Suprapubic skin (tissue), 4 donors: ENCODE measurements around the gene DNAH3. TPM values are rescaled to one million over a fixed set of nuclear protein-coding genes. Genes with fewer than 3 reads are reported as not detected.
"Not testable (repeated sequence)": the region's sequence is repeated elsewhere in the genome, so short reads cannot be mapped to it uniquely, and the experiment has no call there.

ENCODE experiments used
- DNase-seq, 2 donors: peaks; one replicate each; pipeline ENCODE4 v3.0.0-alpha.2; 2019; ENCODE audit warnings: low spot score in 2 of 2
- H3K27ac ChIP-seq: fragments of 200-600 bp; sonication (generic); one replicate; pipeline ENCODE4 v1.5.1; 2019
- H3K27me3 ChIP-seq: fragments of 200-600 bp; sonication (generic); one replicate; pipeline ENCODE4 v1.5.1; 2019
- H3K36me3 ChIP-seq: fragments of 200-600 bp; sonication (generic); one replicate; pipeline ENCODE4 v1.5.1; 2019
- H3K4me1 ChIP-seq: fragments of 200-600 bp; sonication (generic); one replicate; pipeline ENCODE4 v1.5.1; 2019
- H3K4me3 ChIP-seq: fragments of 200-600 bp; sonication (generic); one replicate; pipeline ENCODE4 v1.5.1; 2019; ENCODE audit warnings: mild to moderate bottlenecking
- H3K9me3 ChIP-seq: fragments of 200-600 bp; sonication (generic); one replicate; pipeline ENCODE4 v1.5.1; 2019
- EP300 ChIP-seq: sonication (generic); formaldehyde crosslinking; IDR thresholded peaks from one replicate; pipeline ENCODE4 v1.6.1; 2017; ENCODE audit warnings: antibody characterized with exemption
- POLR2A ChIP-seq, 2 donors: fragments of 450-650 bp; IDR thresholded peaks; one replicate each; pipeline ENCODE4 v1.6.1; 2017; ENCODE audit warnings: antibody characterized with exemption in 2 of 2, mild to moderate bottlenecking in 2 of 2, moderate library complexity in 2 of 2
- POLR2AphosphoS5 ChIP-seq, 3 donors: sonication (generic); formaldehyde crosslinking; IDR thresholded peaks; one replicate each; pipeline ENCODE4 v1.6.1; 2017; ENCODE audit warnings: antibody characterized with exemption in 3 of 3
- WGBS: methylation state at CpG from one replicate; pipeline ENCODE4 v1.1.5; 2018; 5-methylcytosine and 5-hydroxymethylcytosine counted together
- total RNA-seq, 4 donors: library from RNA; depleted of rRNA; stranded (reverse); fragments of >200 nt; gene quantifications; one replicate each; pipeline ENCODE4 v1.1.0, GENCODE V29; 2016
- TF ChIP-seq, protein P1 (sequence below), 2 donors: fragments of 200-600 bp in 1 of 2; fragments of 450-650 bp in 1 of 2; sonication (generic) in 1 of 2; IDR thresholded peaks; one replicate each; pipeline ENCODE4 v1.5.1; 2016 to 2019; ENCODE audit warnings: antibody characterized with exemption in 2 of 2, mild to moderate bottlenecking in 1 of 2, moderate library complexity in 1 of 2

Gene DNAH3
- total RNA-seq, 4 donors from 2014 or later: 1.0 to 4.0 (median 1.6) TPM

DNA sequence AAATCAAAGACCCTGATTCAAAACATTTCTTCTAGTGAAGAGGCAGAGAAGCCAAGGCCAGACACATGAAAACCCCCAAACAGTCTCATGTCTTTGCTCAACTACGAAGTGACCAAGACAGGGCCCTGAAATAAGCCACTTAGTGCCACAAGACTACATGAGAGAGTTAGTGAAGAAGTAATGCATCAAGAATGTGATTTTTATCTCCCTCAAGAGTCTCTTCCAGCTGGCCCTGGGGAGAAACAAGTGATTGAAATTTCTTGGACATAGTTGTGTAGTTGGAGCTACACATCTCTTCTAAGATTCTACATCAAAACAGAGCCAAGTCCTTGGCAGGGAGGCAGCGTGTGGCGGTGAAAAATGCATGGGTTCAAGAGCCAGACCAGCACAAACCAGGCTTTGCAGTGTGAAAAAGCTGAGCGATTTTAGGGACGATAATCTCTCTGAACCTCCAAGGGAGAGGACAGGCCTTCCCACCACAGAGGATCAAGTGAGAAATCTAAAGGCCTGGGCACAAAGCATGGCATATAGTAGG is 219.5 kb downstream of the DNAH3 start:
- WGBS: 55% methylated on average over 5 of the region's 5 CpGs
- H3K36me3 ChIP-seq: no peaks in the 10 kb centered on the region

DNA sequence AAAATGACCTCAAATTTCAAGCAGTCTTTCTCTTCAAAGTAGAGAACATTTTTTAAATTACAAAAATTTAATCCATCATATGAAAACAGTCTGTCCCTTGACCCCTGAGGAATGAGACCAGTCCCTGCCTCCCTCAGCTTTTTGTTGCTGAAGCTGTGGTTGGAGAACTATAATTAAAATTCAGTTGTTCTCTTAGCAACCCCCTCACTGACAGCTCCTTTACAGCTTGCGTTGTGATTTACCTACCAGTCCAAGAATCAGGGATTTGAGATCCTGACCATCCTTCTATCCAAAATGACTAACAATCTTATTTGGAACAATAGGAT is 220.3 kb downstream of the DNAH3 start:
- peak overlapping the region; percentile 32 for H3K27ac ChIP-seq
- peak in 1 of 2 donors; percentile 6 for DNase-seq

More for the DNA sequence above, 219.5 kb downstream of the DNAH3 start:
- H3K27me3 ChIP-seq: no peaks in the 10 kb centered on the region
- H3K9me3 ChIP-seq: no peaks in the 10 kb centered on the region
- no peaks in the 10 kb centered on the region for H3K4me1 ChIP-seq
- peak overlapping the region; percentile 32 for H3K27ac ChIP-seq
- DNase-seq: peak in 1 of 2 donors; percentile 10
- TF ChIP-seq EP300 (no peak), POLR2A (IDR thresholded peaks at IDR 0.05) (no peak)
- TF ChIP-seq, protein P1, sequence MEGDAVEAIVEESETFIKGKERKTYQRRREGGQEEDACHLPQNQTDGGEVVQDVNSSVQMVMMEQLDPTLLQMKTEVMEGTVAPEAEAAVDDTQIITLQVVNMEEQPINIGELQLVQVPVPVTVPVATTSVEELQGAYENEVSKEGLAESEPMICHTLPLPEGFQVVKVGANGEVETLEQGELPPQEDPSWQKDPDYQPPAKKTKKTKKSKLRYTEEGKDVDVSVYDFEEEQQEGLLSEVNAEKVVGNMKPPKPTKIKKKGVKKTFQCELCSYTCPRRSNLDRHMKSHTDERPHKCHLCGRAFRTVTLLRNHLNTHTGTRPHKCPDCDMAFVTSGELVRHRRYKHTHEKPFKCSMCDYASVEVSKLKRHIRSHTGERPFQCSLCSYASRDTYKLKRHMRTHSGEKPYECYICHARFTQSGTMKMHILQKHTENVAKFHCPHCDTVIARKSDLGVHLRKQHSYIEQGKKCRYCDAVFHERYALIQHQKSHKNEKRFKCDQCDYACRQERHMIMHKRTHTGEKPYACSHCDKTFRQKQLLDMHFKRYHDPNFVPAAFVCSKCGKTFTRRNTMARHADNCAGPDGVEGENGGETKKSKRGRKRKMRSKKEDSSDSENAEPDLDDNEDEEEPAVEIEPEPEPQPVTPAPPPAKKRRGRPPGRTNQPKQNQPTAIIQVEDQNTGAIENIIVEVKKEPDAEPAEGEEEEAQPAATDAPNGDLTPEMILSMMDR (IDR thresholded peaks at IDR 0.05): no peak
- H3K4me3 ChIP-seq: no peak overlapping the region

DNA sequence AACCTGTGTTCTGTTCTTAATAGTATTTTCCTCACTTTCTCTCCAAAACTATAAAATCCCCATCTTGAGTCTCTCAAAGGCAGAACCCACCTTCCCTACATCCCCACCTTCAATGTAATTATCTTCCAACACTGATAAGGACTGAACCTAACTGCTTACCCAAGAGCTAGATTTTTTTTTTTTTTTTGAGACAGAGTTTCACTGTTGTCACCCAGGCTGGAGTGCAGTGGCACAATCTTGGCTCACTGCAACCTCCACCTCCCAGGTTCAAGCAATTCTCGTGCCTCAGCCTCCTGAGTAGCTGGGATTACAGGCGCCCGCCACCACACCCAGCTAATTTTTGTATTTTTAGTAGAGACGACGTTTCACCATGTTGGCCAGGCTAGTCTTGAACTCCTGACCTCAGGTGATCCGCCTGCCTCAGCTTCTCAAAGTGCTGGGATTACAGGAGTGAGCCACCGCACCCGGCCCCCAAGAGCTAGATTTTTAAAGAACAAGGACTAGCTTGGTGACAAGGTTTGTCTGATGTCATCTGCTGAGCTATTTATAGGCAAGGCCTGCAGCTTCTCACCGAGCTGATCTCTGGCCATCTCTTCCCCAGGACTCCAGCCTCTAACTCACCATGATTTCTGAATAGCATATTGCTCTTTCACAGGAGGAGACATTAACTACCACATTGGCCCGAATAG is 220.8 kb downstream of the DNAH3 start:
- H3K27ac ChIP-seq, H3K4me3 ChIP-seq, H3K9me3 ChIP-seq, H3K4me1 ChIP-seq, H3K27me3 ChIP-seq, H3K36me3 ChIP-seq: not testable (repeated sequence)
- 72% methylated on average over 10 of the region's 10 CpGs for WGBS
- peak in 1 of 2 donors; percentile 36 for DNase-seq

More for the DNA sequence above, 220.3 kb downstream of the DNAH3 start:
- WGBS: 85% methylated on average over 1 of the region's 1 CpG
- TF ChIP-seq, protein P1 (IDR thresholded peaks at IDR 0.05): no peak
- TF ChIP-seq POLR2AphosphoS5 (IDR thresholded peaks at IDR 0.05): no peak
- no peak for TF ChIP-seq POLR2A (IDR thresholded peaks at IDR 0.05)
- no peak for TF ChIP-seq EP300
- Histone ChIP-seq H3K36me3 (peaks cover 3% of the 10 kb centered on the region), H3K4me1 (no peaks in the 10 kb centered on the region), H3K9me3 (no peaks in the 10 kb centered on the region), H3K4me3 (no peak overlapping the region), H3K27me3 (no peaks in the 10 kb centered on the region)

GRCh38 chr16:20928774-20929411 is 221.8 kb downstream of the DNAH3 start:
- peak in 1 of 2 donors; percentile 29 for DNase-seq
- Histone ChIP-seq H3K27me3 (no peaks in the 10 kb centered on the region), H3K4me1 (no peaks in the 10 kb centered on the region), H3K27ac (no peak overlapping the region), H3K9me3 (no peaks in the 10 kb centered on the region), H3K36me3 (peaks cover 8% of the 10 kb centered on the region), H3K4me3 (no peak overlapping the region)
- TF ChIP-seq, protein P1 (IDR thresholded peaks at IDR 0.05): no peak
- TF ChIP-seq POLR2A (IDR thresholded peaks at IDR 0.05) (no peak), POLR2AphosphoS5 (IDR thresholded peaks at IDR 0.05) (no peak), EP300 (no peak)
- WGBS: 94% methylated on average over 5 of the region's 5 CpGs

DNA sequence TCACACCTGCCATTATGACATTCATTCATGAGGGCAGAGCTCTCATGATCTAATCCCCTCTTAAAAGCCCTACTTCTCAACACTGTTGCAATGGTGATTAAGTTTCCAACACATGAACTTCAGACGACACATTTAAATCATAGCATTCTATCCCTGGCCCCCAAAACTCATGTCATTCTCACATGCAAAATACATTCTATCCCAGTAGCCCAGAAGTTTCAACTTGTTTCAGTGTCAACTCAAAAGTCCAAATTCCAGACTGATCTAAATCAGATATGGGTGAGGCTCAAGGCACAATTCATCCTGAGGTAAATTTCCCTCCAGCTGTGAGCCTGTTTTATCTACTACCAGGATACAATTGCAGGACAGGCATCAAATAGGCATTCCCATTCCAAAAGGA is 224.9 kb downstream of the DNAH3 start:
- Histone ChIP-seq H3K9me3 (no peaks in the 10 kb centered on the region), H3K4me3 (no peak overlapping the region), H3K27ac (no peak overlapping the region), H3K4me1 (no peaks in the 10 kb centered on the region), H3K36me3 (peaks cover 16% of the 10 kb centered on the region), H3K27me3 (no peaks in the 10 kb centered on the region)
- DNase-seq: no peak
- 81% methylated on average over 1 of the region's 1 CpG for WGBS
- TF ChIP-seq, protein P1 (IDR thresholded peaks at IDR 0.05): no peak
- TF ChIP-seq POLR2AphosphoS5 (IDR thresholded peaks at IDR 0.05): no peak
